Fibroblast of skin of right biceps (primary cell): ENCODE results near the gene ALG9.
"Not testable (repeated sequence)": the region's sequence is repeated elsewhere in the genome, so short reads cannot be mapped to it uniquely, and the experiment has no call there.

Source experiments
- DNase-seq: peaks from one replicate; pipeline ENCODE4 v3.0.0-alpha.2; 2013

ALG9 gene

GRCh38 chr11:111870886-111871692 is at the start of gene ALG9:
Gene ALG9 (minus strand): TSS chr11:111871581. CDS start chr11:111871482, 99 bp downstream.
- peak; percentile 88 for DNase-seq

- DNase-seq = no peak
Observed at GRCh38 chr11:111920908-111921307, 49.5 kb upstream of the ALG9 start.

GRCh38 chr11:111918390-111919256 is 47.2 kb upstream of the ALG9 start, which contains the start of gene C11orf52:
Gene C11orf52 (plus strand): TSS chr11:111918913. CDS start chr11:111918973, 60 bp downstream.
- peak; percentile 62 for DNase-seq

- no peak for DNase-seq
Observed at GRCh38 chr11:111917788-111918187, 46.4 kb upstream of the ALG9 start.

GRCh38 chr11:111917312-111917711 is 45.9 kb upstream of the ALG9 start:
- DNase-seq = no peak

GRCh38 chr11:111916768-111917167 is 45.4 kb upstream of the ALG9 start:
- DNase-seq = no peak

- DNase-seq = peak; percentile 87
Observed at GRCh38 chr11:111913997-111914396, 42.6 kb upstream of the ALG9 start.

GRCh38 chr11:111913031-111913861 is 41.9 kb upstream of the ALG9 start:
- peak; percentile 47 for DNase-seq

- DNase-seq = no peak
Observed at GRCh38 chr11:111912535-111912934, 41.2 kb upstream of the ALG9 start, which contains the start of gene HSPB2. Gene HSPB2 (plus strand): TSS chr11:111912734. CDS start chr11:111912830, 96 bp downstream.

GRCh38 chr11:111911563-111912401 is 40.4 kb upstream of the ALG9 start, which contains the start of gene CRYAB:
Gene CRYAB (minus strand): TSS chr11:111911770. CDS start chr11:111911724, 46 bp downstream.
- DNase-seq = peak; percentile 96

- DNase-seq = no peak
Observed at GRCh38 chr11:111910676-111911562, 39.5 kb upstream of the ALG9 start.

GRCh38 chr11:111909378-111909777 is 38.0 kb upstream of the ALG9 start:
- no peak for DNase-seq

- DNase-seq = no peak
Observed at GRCh38 chr11:111908639-111909305, 37.4 kb upstream of the ALG9 start.

- no peak for DNase-seq
Observed at GRCh38 chr11:111906680-111907079, 35.3 kb upstream of the ALG9 start.

- peak; percentile 70 for DNase-seq
Observed at GRCh38 chr11:111905411-111905810, 34.0 kb upstream of the ALG9 start.

GRCh38 chr11:111886844-111887243 is 15.5 kb upstream of the ALG9 start:
- no peak for DNase-seq

GRCh38 chr11:111886032-111886431 is 14.7 kb upstream of the ALG9 start:
- no peak for DNase-seq

- not testable (repeated sequence) for DNase-seq
Observed at GRCh38 chr11:111885053-111885452, 13.7 kb upstream of the ALG9 start.

- DNase-seq = no peak
Observed at GRCh38 chr11:111882202-111882601, 10.8 kb upstream of the ALG9 start.

GRCh38 chr11:111879637-111879960 is 8.2 kb upstream of the ALG9 start:
- DNase-seq = no peak
